GM18951 (cell line): ENCODE results near the gene KCTD18.

Source experiments
- POLR2A ChIP-seq: IDR thresholded peaks from 4 replicates; pipeline ENCODE4 v1.6.1; 2011; ENCODE audit warnings: mild to moderate bottlenecking; ENCODE audit not compliant: insufficient read length, insufficient read depth; ENCODE audit errors: extremely low read depth
- in situ Hi-C: fragments of 300-500 bp; cut with MboI; formaldehyde crosslinking; loops from one replicate; pipeline ENCODE4 v1.12.0; 2022; ENCODE audit warnings: low sequenced_read_pairs, mixed read lengths, inconsistent platforms; ENCODE audit not compliant: unreplicated experiment

The KCTD18 gene

GRCh38 chr2:200456567-200456966, 53.3 kb downstream of the KCTD18 start:
- no peak for TF ChIP-seq POLR2A
- in situ Hi-C loops: no loop called here

GRCh38 chr2:200455958-200456421, 53.9 kb downstream of the KCTD18 start:
- TF ChIP-seq POLR2A: no peak
- in situ Hi-C loops: no loop called here

DNA sequence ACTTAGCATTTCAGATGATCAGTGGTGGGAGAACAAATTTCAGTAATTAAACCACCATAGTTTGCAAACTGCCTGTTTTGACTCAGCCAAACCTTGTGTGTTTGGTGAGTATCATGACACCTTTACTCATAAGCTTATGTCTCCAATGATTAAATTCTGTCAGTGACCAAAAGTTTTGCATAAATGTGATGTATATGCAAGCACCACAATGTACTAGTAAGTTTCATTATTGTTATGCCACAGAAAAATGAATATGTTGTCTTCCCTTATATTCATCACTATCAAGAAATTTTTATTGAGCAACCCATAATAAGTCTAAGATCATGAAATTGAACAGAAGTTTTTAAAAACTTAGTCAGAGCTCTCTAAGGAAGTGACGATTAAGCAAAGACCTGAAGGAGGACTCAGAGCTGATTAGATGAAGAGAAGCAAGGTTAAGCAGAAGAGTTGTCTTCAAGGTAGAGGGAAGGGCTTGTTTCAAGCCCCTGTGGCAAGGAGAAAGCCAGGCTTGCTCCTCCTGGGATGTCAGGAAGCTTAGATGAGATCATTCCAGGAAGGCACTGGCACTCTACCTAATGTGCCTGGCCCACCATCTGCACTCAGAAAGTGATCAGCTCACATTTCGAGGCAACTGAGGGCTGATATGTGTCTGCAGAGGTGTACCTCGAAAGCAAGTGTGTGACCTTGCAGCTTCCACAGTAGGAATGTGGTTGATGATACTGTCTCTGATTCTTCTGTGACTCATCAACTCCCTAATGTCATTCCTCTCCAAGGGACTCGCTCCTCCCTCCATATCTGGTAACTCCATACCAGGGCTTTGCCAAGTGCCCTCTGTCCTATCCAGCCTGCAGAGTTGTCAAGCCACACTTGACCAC, 54.7 kb downstream of the KCTD18 start:
- in situ Hi-C loops: no loop called here
- no peak for TF ChIP-seq POLR2A

DNA sequence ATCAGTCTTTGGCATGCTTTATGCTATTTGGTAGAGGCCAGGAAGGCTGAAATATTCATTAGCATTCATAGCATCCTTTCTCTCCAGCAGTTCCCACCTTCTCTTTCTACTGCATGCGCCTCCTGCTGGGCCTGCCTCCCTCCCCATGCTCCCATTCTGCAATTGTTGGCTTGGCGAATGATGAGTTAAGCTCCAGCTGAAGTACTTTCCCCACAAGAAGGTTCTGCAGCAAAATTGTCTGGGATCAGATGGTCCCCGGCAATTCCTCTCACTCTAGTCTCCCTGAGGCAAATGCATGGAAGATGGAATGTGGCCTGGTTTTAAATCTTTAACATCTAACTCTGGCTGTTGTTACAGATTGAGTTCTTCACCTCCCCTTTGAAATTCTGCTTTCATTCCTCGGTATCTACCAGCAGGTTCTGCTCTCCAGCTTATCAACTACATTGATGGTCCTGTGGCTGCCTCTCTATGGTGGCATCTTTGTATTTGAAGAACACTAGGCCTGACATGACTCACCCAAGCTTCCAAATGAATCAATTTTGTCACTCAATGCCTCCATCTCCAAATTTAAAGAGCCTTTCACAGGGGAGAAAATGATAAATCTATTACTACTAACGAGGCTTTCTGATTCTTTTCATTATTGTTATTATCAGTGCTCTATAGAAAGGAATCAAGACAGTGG, 55.9 kb downstream of the KCTD18 start:
- in situ Hi-C loops: no loop called here

GRCh38 chr2:200453142-200453852, 56.6 kb downstream of the KCTD18 start:
- no peak for TF ChIP-seq POLR2A
- in situ Hi-C loops: no loop called here

More for the DNA sequence above, 55.9 kb downstream of the KCTD18 start:
- TF ChIP-seq POLR2A: no peak

DNA sequence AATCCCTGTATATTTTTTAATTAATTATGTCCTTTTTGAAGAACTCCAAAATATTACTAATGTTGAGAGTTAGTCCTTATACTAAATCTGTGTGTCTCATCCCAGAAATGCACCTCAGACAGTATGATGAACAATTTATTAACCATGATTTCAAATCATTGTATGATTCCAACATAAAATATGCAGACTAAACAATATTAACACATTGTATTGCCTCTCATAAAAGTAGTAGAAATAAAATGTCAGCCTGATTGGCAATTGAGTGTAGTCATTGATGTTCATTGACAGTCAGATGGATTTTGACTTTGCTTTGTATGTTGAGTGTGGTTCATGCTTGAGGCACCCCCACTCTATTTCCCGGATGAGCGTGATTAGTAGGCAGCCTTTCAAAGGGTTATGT, 57.5 kb downstream of the KCTD18 start:
- in situ Hi-C loops: no loop called here
- no peak for TF ChIP-seq POLR2A

GRCh38 chr2:200451511-200451910, 58.4 kb downstream of the KCTD18 start:
- TF ChIP-seq POLR2A: no peak
- in situ Hi-C loops: no loop called here

DNA sequence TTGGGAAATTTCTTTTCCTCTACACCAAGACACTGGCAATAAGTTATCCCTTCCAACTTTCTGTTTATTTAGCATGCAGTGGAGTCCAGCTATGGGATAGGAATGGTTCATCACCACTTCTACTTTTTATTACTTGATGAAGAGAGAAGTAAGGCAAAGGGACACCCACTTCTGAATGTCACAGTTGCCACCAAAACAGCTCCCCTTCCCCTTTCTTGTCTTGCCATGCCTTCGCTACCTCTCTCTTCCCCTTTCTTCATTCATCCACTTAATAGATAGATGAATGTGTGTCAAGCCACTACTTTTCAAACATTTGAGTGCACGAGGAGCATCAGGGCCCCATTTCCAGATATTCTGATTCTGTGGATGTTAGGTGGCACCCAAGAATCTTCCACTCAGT, 59.6 kb downstream of the KCTD18 start:
- TF ChIP-seq POLR2A: no peak
- in situ Hi-C loops: no loop called here

GRCh38 chr2:200449149-200449548, 60.7 kb downstream of the KCTD18 start:
- no peak for TF ChIP-seq POLR2A
- in situ Hi-C loops: no loop called here

DNA sequence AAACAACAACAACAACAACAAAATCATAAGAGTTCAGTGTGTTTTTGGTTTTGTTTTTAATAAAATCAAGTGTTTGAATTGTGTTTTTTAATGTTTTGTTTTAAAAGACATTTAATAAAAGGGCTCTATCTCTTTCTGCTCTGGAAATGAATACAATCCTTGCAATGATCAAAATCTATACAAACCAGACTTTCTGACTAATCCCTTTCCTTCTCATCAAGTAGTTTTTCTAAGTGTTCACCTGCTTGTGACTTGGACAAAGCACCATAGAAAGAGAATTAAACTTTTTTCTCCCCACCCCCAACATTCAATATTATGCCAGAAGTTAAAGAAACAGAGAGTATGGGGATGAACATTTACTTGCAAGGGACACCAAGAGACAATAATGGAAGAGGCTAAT, 61.4 kb downstream of the KCTD18 start:
- TF ChIP-seq POLR2A: no peak
- in situ Hi-C loops: no loop called here

DNA sequence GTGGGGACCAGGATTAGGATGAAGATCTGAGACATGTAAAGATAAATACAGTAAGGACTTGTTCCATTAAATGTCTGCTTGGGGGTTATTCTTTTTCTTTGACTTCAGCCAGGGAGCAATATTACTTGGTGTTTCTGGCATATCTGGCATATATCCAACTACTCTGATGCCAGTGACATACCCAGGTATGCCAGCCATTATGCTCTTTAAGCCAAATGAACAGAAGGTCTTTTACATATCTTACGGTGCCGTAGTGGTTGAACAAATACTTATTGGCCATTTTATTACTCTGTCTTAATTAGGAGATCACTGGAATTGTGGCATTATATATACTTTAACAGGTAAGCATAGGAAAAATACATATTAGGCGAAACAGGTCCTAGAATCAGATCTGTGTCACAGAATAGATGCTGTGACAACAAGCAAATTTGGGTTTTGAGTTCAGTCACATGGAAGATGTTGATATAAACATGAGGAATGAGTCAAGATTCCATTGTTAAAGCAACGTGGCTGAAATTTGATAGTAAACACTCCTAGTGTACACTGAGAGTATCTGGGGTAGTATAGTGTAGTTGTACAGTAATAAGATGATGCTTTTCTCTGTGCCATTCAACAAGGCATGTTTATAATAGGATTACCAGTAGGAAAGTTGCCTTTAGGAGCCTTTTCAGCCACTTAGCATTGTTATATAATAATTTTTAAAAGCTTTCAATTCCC, 62.6 kb downstream of the KCTD18 start:
- in situ Hi-C loops: no loop called here
- no peak for TF ChIP-seq POLR2A

DNA sequence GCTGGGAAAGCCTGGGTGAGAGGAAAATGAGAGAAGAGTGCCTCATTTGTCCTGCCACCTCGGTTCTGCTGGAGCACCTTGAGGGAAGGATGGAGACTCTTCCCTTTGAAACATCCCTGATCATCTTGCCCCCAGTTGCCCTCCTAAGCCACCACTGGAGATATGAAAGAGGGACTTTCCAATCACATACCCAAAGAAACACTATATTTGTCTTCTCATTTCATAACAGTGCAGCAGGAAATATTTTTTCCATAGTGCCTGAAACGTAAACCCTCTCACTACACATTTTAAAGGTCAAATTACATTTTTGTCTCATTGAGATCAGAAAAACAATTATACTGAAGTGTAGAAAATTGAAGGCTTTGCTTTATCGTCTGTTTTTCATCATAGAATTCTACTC, 63.3 kb downstream of the KCTD18 start:
- in situ Hi-C loops: no loop called here
- no peak for TF ChIP-seq POLR2A

DNA sequence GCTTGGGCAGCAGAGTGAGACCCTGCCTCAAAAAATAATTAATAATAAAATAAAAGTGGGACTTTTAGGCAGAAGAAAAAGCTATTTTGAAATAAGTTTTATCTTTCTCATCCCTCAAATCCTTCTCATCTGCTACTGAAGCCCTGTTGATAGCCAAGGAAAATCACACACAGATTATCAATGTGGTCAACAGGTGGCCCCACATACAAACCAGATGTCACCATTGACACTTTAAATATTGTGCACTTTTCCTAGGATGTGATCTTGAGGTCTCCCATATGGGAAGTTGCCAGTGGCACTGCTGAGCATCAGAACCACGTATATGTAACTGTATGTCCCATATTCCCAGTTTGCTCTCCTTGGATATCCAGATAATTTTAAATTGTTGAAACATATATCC, 64.6 kb downstream of the KCTD18 start:
- no peak for TF ChIP-seq POLR2A
- in situ Hi-C loops: no loop called here
